ENCODE measurements around the gene OR9G1.
"Not testable (repeated sequence)": the region's sequence is repeated elsewhere in the genome, so short reads cannot be mapped to it uniquely, and the experiment has no call there.

The OR9G1 gene

GRCh38 chr11:56698795-56699194 is at the start of gene OR9G1:
OR9G1 (plus strand) TSS chr11:56699095; CDS start chr11:56700388, 1,293 bp downstream.
- FAIRE-seq, result no peak
- DNase-seq (ENCODE audit: low spot score), result no peak

GRCh38 chr11:56659755-56660154 is 39.1 kb upstream of the OR9G1 start:
- FAIRE-seq, result no peak
- DNase-seq (ENCODE audit: low spot score), result no peak

GRCh38 chr11:56663386-56663785 is 35.5 kb upstream of the OR9G1 start, which contains the start of gene OR5AR1:
OR5AR1 (plus strand) TSS chr11:56663686; CDS start chr11:56663686, 0 bp downstream.
- DNase-seq (ENCODE audit: low spot score), result no peak
- no peak for FAIRE-seq

GRCh38 chr11:56670984-56671383 is 27.9 kb upstream of the OR9G1 start:
- FAIRE-seq, result no peak
- DNase-seq (ENCODE audit: low spot score), result no peak

GRCh38 chr11:56688554-56689100 is 10.3 kb upstream of the OR9G1 start:
- DNase-seq (ENCODE audit: low spot score) (no peak), FAIRE-seq (no peak)

GRCh38 chr11:56691179-56691578 is 7.7 kb upstream of the OR9G1 start:
- not testable (repeated sequence) for DNase-seq (ENCODE audit: low spot score); FAIRE-seq

- DNase-seq (ENCODE audit: low spot score) (no peak), FAIRE-seq (no peak)
Measured at GRCh38 chr11:56693428-56693827, 5.5 kb upstream of the OR9G1 start.

- FAIRE-seq (no peak), DNase-seq (ENCODE audit: low spot score) (no peak)
Measured at GRCh38 chr11:56700242-56700913, 1.5 kb downstream of the OR9G1 start.

- no peak for DNase-seq (ENCODE audit: low spot score)
- FAIRE-seq, result no peak
Measured at GRCh38 chr11:56700914-56701485, 2.1 kb downstream of the OR9G1 start.

GRCh38 chr11:56705784-56706396 is 7.0 kb downstream of the OR9G1 start:
- DNase-seq (ENCODE audit: low spot score) (no peak), FAIRE-seq (no peak)

GRCh38 chr11:56706486-56706885 is 7.6 kb downstream of the OR9G1 start:
- DNase-seq (ENCODE audit: low spot score), result no peak
- FAIRE-seq, result no peak

GRCh38 chr11:56714206-56714605 is 15.3 kb downstream of the OR9G1 start:
- FAIRE-seq (no peak), DNase-seq (ENCODE audit: low spot score) (no peak)

- no peak for FAIRE-seq
Measured at GRCh38 chr11:56716379-56716854, 17.5 kb downstream of the OR9G1 start.

GRCh38 chr11:56720513-56720912 is 21.6 kb downstream of the OR9G1 start:
- no peak for FAIRE-seq
- no peak for DNase-seq (ENCODE audit: low spot score)

More at GRCh38 chr11:56716379-56716854, 17.5 kb downstream of the OR9G1 start:
- DNase-seq (ENCODE audit: low spot score), result no peak

GRCh38 chr11:56740107-56740506 is 41.2 kb downstream of the OR9G1 start:
- FAIRE-seq (no peak), DNase-seq (ENCODE audit: low spot score) (no peak)

- DNase-seq (ENCODE audit: low spot score) (no peak), FAIRE-seq (no peak)
Measured at GRCh38 chr11:56740886-56741285, 42.0 kb downstream of the OR9G1 start.

GRCh38 chr11:56748597-56748996 is 49.7 kb downstream of the OR9G1 start, which contains the start of gene OR9G4:
OR9G4 (minus strand) TSS chr11:56748697; CDS start chr11:56743766, 4,931 bp downstream.
- DNase-seq (ENCODE audit: low spot score), result no peak
- FAIRE-seq, result no peak

- DNase-seq (ENCODE audit: low spot score) (no peak), FAIRE-seq (no peak)
Measured at GRCh38 chr11:56750190-56750589, 51.3 kb downstream of the OR9G1 start.

- DNase-seq (ENCODE audit: low spot score), result no peak
- FAIRE-seq, result no peak
Measured at GRCh38 chr11:56751480-56751879, 52.6 kb downstream of the OR9G1 start.

All from RCC 7860 (cell line).